HL-60 (cell line): Measurements from ENCODE around the gene MNS1.

ENCODE experiments used
- POLR2AphosphoS5 ChIP-seq: IDR thresholded peaks from 2 replicates; pipeline ENCODE4 v1.6.1; 2012; ENCODE audit warnings: low read depth
- TF ChIP-seq, protein P1 (sequence below): IDR thresholded peaks from one replicate; pipeline ENCODE4 v1.5.1; 2011; ENCODE audit warnings: low read length, control low read depth, inconsistent platforms; ENCODE audit not compliant: insufficient read depth

DNA sequence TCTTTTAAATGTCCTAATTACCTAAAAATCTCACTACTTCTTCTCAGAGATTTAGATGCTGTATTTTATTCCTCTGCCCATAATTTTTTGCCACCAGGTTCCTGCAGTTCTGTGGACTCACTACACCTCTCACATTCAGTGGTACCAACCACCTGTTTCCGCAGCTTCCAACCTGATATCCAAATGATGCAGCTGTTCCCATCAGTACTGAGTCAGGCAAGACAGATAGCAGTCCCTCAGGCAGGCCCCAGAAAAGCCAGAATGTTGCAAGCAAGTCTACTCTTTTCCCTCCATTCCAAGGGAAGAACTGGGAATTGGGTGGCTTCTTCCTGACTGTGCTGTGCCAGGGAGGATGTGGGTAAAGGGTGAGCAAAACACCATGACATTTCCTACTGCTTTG is 39.0 kb downstream of the MNS1 start:
- no peak for TF ChIP-seq POLR2AphosphoS5
- TF ChIP-seq, protein P1, sequence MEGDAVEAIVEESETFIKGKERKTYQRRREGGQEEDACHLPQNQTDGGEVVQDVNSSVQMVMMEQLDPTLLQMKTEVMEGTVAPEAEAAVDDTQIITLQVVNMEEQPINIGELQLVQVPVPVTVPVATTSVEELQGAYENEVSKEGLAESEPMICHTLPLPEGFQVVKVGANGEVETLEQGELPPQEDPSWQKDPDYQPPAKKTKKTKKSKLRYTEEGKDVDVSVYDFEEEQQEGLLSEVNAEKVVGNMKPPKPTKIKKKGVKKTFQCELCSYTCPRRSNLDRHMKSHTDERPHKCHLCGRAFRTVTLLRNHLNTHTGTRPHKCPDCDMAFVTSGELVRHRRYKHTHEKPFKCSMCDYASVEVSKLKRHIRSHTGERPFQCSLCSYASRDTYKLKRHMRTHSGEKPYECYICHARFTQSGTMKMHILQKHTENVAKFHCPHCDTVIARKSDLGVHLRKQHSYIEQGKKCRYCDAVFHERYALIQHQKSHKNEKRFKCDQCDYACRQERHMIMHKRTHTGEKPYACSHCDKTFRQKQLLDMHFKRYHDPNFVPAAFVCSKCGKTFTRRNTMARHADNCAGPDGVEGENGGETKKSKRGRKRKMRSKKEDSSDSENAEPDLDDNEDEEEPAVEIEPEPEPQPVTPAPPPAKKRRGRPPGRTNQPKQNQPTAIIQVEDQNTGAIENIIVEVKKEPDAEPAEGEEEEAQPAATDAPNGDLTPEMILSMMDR: no peak
